Measurements from ENCODE around the gene FEN1.

The FEN1 gene

DNA sequence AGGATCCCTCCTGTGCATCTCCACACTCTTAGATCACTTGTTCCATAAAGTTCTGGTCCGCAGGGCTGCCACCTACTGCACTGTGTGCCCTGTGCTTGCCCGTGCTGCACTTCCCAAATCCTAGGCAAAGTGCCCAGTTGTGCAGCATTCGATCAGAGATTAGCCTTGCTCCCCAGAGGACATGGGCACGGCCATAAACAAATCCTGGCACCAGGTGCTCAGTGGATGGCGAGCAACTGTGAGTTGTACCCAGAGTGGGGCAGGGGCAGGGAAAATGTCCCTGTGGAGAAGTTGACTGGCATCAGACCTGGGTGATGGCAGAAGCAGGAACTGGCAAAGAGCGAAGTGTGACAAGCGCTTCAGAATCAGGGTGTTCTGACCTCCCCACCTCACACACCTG lies 40.0 kb downstream of the FEN1 start:
- H3K36me3 ChIP-seq (ENCODE audit: insufficient read depth, low read length) = peaks cover 7% of the 10 kb centered on the region; the same call in 1 of the 2 replicates
- H3F3A ChIP-seq (ENCODE audit: insufficient read depth, low read length) = no peaks in the 10 kb centered on the region
- peaks cover 10% of the 10 kb centered on the region; the same call in 1 of the 2 replicates for H3K79me2 ChIP-seq (ENCODE audit: insufficient read depth, low read length)
- H3K27ac ChIP-seq (ENCODE audit: low read depth, low read length, poor library complexity, severe bottlenecking) = peak overlapping the region; percentile 96
- H3K9me2 ChIP-seq (ENCODE audit: low read depth, low read length) = no peaks in the 10 kb centered on the region
- no peaks in the 10 kb centered on the region for H3K27me3 ChIP-seq (ENCODE audit: insufficient read depth, low read length)
- peak overlapping the region; percentile 71; the same call in 1 of the 2 replicates for H3K4me2 ChIP-seq (ENCODE audit: low read length)
- no peaks in the 10 kb centered on the region for H3K9me3 ChIP-seq (ENCODE audit: low read length)
- peak overlapping the region; percentile 62; the same call in 1 of the 2 replicates for H3K9ac ChIP-seq (ENCODE audit: low read length)
- peak overlapping the region; percentile 72 for H3K4me3 ChIP-seq (ENCODE audit: low read depth, low read length, poor library complexity, severe bottlenecking)
- H3K4me1 ChIP-seq (ENCODE audit: insufficient read depth, low read length, severe bottlenecking) = peaks cover 67% of the 10 kb centered on the region
- TF ChIP-seq EZH2 (IDR thresholded peaks at IDR 0.05; ENCODE audit: borderline replicate concordance, low read length) = no peak
- TF ChIP-seq, protein P1, sequence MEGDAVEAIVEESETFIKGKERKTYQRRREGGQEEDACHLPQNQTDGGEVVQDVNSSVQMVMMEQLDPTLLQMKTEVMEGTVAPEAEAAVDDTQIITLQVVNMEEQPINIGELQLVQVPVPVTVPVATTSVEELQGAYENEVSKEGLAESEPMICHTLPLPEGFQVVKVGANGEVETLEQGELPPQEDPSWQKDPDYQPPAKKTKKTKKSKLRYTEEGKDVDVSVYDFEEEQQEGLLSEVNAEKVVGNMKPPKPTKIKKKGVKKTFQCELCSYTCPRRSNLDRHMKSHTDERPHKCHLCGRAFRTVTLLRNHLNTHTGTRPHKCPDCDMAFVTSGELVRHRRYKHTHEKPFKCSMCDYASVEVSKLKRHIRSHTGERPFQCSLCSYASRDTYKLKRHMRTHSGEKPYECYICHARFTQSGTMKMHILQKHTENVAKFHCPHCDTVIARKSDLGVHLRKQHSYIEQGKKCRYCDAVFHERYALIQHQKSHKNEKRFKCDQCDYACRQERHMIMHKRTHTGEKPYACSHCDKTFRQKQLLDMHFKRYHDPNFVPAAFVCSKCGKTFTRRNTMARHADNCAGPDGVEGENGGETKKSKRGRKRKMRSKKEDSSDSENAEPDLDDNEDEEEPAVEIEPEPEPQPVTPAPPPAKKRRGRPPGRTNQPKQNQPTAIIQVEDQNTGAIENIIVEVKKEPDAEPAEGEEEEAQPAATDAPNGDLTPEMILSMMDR (IDR thresholded peaks at IDR 0.05; ENCODE audit: low read length) = no peak
- no peak overlapping the region for H2AFZ ChIP-seq (ENCODE audit: low read length)
- no peaks in the 10 kb centered on the region for H4K20me1 ChIP-seq (ENCODE audit: insufficient read depth, low read length)

DNA sequence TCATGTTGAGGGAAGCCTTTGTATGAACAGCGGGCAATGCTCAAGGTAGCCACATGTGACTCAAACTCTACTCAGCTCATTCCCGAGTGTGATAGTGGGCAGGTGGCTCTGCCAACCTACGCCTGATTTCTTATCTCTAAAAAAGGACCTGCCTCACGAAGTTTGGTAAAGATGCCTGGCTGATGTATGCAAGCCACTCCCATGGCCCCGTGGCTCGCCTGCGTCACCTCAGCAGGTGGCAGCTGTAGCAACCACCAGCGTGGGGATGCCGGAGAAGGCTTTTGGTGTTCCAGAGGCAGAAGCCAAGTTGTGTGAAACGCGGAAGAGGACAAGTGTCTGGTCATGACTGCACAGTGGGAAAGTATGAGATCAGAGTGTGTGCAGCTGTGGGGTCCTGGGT lies 40.8 kb downstream of the FEN1 start:
- H3K27ac ChIP-seq (ENCODE audit: low read depth, low read length, poor library complexity, severe bottlenecking) = peak overlapping the region; percentile 96
- no peaks in the 10 kb centered on the region for H4K20me1 ChIP-seq (ENCODE audit: insufficient read depth, low read length)

DNA sequence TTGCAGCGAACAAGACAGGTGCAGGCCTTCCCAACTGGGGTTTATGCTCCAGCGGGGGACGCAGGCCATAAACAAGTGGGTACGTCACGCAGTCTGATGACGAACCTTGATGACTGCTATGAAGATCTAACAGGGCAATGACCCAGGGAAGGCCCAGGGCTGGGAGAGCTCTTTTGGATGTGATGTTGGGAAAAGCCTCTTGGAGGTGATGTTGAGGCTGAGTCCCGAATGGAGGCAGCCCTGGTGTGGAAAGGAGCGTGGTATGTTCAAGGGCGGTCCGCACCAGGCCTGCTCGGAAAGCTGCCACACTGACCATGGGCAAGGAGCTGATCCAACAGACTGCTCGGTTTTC lies 41.2 kb downstream of the FEN1 start:
- TF ChIP-seq, protein P1 (IDR thresholded peaks at IDR 0.05; ENCODE audit: low read length) = no peak
- no peak for TF ChIP-seq EZH2 (IDR thresholded peaks at IDR 0.05; ENCODE audit: borderline replicate concordance, low read length)
- peak overlapping the region; percentile 71 for H3K4me2 ChIP-seq (ENCODE audit: low read length)
- H3K36me3 ChIP-seq (ENCODE audit: insufficient read depth, low read length) = peaks cover 10% of the 10 kb centered on the region
- no peaks in the 10 kb centered on the region for H4K20me1 ChIP-seq (ENCODE audit: insufficient read depth, low read length)
- peak overlapping the region; percentile 62; the same call in 1 of the 2 replicates for H3K9ac ChIP-seq (ENCODE audit: low read length)
- H3F3A ChIP-seq (ENCODE audit: insufficient read depth, low read length) = no peaks in the 10 kb centered on the region
- no peak overlapping the region for H2AFZ ChIP-seq (ENCODE audit: low read length)
- no peaks in the 10 kb centered on the region for H3K9me3 ChIP-seq (ENCODE audit: low read length)
- H3K79me2 ChIP-seq (ENCODE audit: insufficient read depth, low read length) = peaks cover 10% of the 10 kb centered on the region; the same call in 1 of the 2 replicates
- peak overlapping the region; percentile 96 for H3K27ac ChIP-seq (ENCODE audit: low read depth, low read length, poor library complexity, severe bottlenecking)
- peak overlapping the region; percentile 36 for H3K4me3 ChIP-seq (ENCODE audit: low read depth, low read length, poor library complexity, severe bottlenecking)
- no peaks in the 10 kb centered on the region for H3K9me2 ChIP-seq (ENCODE audit: low read depth, low read length)
- peaks cover 67% of the 10 kb centered on the region for H3K4me1 ChIP-seq (ENCODE audit: insufficient read depth, low read length, severe bottlenecking)
- no peaks in the 10 kb centered on the region for H3K27me3 ChIP-seq (ENCODE audit: insufficient read depth, low read length)

More for the DNA sequence above, 40.8 kb downstream of the FEN1 start:
- peaks cover 8% of the 10 kb centered on the region; the same call in 1 of the 2 replicates for H3K36me3 ChIP-seq (ENCODE audit: insufficient read depth, low read length)
- H3K79me2 ChIP-seq (ENCODE audit: insufficient read depth, low read length) = peaks cover 10% of the 10 kb centered on the region; the same call in 1 of the 2 replicates
- no peaks in the 10 kb centered on the region for H3K27me3 ChIP-seq (ENCODE audit: insufficient read depth, low read length)
- H3K9ac ChIP-seq (ENCODE audit: low read length) = peak overlapping the region; percentile 62; the same call in 1 of the 2 replicates
- TF ChIP-seq, protein P1 (IDR thresholded peaks at IDR 0.05; ENCODE audit: low read length) = no peak
- TF ChIP-seq EZH2 (IDR thresholded peaks at IDR 0.05; ENCODE audit: borderline replicate concordance, low read length) = no peak
- H3K9me2 ChIP-seq (ENCODE audit: low read depth, low read length) = no peaks in the 10 kb centered on the region
- no peaks in the 10 kb centered on the region for H3F3A ChIP-seq (ENCODE audit: insufficient read depth, low read length)
- H3K9me3 ChIP-seq (ENCODE audit: low read length) = no peaks in the 10 kb centered on the region
- peaks cover 67% of the 10 kb centered on the region for H3K4me1 ChIP-seq (ENCODE audit: insufficient read depth, low read length, severe bottlenecking)
- H3K4me2 ChIP-seq (ENCODE audit: low read length) = peak overlapping the region; percentile 71
- peak overlapping the region; percentile 36 for H3K4me3 ChIP-seq (ENCODE audit: low read depth, low read length, poor library complexity, severe bottlenecking)
- no peak overlapping the region for H2AFZ ChIP-seq (ENCODE audit: low read length)

All from OCI-LY1 (cell line).